AG09309 (cell line): ENCODE measurements around the gene PHKG2.
"Not testable (repeated sequence)": the region's sequence is repeated elsewhere in the genome, so short reads cannot be mapped to it uniquely, and the experiment has no call there.

Source experiments
- DNase-seq: peaks from one replicate; pipeline ENCODE4 v3.0.0-alpha.2; 2010; ENCODE audit warnings: low read depth
- H3K4me3 ChIP-seq: 2 replicates; pipeline ENCODE4 v1.5.1; 2011; ENCODE audit warnings: mild to moderate bottlenecking, low read depth, low read length, moderate library complexity; ENCODE audit not compliant: control insufficient read depth
- TF ChIP-seq, protein P1 (sequence below): IDR thresholded peaks from 2 replicates; pipeline ENCODE4 v1.5.1; 2011; ENCODE audit warnings: mild to moderate bottlenecking, low read depth, low read length, inconsistent platforms; ENCODE audit not compliant: insufficient read depth, control insufficient read depth; ENCODE audit errors: missing control alignments

PHKG2 gene, protein sequence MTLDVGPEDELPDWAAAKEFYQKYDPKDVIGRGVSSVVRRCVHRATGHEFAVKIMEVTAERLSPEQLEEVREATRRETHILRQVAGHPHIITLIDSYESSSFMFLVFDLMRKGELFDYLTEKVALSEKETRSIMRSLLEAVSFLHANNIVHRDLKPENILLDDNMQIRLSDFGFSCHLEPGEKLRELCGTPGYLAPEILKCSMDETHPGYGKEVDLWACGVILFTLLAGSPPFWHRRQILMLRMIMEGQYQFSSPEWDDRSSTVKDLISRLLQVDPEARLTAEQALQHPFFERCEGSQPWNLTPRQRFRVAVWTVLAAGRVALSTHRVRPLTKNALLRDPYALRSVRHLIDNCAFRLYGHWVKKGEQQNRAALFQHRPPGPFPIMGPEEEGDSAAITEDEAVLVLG

DNA sequence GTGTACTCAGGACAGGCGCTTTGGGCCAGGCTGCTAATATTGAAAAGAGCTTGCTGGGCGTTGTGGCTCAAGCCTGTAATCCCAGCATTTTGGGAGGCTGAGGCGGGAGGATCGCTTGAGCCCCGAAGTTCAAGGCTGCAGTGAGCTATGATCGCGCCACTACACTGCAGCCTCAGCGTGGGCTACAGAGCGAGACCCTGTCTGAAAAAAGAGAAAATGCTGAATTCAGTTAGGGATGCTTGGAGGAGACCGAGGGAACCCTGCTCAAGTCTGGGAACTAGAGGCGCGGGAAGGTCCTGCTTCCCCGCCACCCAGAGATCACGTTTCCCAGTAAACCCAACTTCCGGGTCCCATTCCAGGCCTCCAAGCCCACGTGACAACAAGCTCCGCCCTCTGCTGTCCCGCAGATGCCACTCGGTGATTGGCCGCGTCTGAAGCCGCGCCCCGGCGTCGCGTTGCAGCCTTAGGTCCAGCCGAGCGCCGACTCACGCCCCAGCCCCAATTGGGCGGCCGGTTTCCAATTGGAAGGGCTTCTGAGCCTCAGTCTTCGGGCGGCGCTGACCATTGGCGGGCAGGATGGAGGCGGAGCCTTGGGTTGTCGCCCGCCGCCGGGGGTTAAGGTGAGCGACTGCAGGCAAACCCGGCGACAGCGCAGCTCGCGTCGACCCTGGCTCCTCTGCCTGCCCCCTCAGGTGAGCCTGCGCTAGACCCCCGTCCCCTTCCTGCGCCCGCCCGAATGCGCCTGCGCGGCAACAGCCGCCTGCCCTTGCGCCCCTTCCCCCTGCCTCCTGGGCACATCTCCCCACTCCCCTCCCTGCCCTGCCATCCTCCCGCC, at the start of gene PHKG2:
PHKG2 (plus strand) TSS at position 627 of the 835 bp plus-strand sequence. CDS start 396 bp downstream, outside the sequence.
- DNase-seq = peak; percentile 91
- H3K4me3 ChIP-seq = peak within 1 kb of the TSS; percentile 58
- TF ChIP-seq, protein P1, sequence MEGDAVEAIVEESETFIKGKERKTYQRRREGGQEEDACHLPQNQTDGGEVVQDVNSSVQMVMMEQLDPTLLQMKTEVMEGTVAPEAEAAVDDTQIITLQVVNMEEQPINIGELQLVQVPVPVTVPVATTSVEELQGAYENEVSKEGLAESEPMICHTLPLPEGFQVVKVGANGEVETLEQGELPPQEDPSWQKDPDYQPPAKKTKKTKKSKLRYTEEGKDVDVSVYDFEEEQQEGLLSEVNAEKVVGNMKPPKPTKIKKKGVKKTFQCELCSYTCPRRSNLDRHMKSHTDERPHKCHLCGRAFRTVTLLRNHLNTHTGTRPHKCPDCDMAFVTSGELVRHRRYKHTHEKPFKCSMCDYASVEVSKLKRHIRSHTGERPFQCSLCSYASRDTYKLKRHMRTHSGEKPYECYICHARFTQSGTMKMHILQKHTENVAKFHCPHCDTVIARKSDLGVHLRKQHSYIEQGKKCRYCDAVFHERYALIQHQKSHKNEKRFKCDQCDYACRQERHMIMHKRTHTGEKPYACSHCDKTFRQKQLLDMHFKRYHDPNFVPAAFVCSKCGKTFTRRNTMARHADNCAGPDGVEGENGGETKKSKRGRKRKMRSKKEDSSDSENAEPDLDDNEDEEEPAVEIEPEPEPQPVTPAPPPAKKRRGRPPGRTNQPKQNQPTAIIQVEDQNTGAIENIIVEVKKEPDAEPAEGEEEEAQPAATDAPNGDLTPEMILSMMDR = no peak

DNA sequence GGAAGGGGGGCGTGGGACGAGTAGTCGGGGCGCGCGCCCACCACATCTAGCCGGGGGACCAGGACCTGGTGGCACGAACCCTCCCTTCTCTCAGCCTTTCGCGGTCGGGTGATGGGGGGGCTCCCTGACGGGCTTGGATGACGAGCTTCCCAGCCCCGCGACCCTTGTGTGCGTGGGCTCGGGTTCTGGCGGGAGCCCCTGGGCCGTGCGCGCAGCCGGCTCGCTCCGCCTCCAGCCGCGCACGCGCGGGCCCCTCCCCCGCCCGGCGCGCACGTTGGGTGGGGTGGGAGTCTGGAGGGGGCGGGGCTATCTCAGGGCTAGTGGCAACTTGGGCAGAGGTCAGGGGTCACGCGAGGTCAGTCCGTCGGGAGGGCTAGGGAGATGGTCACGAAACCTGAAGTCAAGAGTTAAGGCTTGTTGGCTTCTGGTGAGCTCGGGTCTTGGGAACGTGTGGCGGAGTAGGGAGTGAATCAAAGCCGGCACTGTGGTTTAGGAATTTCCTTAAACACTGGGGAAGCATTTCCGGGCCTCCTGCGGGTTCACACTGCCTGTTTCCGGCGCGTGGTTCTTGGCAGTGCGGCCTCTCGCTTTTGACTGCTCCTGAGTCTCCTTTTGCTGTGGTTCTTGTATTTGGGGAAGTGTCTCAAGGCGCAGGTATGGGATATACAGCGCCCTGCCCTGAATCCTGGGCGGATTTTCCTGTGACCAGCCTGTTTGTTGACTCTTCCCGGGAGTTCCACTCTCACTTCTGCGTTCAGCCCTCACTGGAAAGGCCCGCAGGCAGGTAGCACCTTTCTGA, 49.2 kb upstream of the PHKG2 start, which contains the start of gene SRCAP:
SRCAP (plus strand) TSS at position 356 of the 799 bp plus-strand sequence. CDS start 1,654 bp downstream, outside the sequence.
- no peak for DNase-seq
- H3K4me3 ChIP-seq = peak within 1 kb of the TSS; percentile 82
- TF ChIP-seq, protein P1 = no peak

DNA sequence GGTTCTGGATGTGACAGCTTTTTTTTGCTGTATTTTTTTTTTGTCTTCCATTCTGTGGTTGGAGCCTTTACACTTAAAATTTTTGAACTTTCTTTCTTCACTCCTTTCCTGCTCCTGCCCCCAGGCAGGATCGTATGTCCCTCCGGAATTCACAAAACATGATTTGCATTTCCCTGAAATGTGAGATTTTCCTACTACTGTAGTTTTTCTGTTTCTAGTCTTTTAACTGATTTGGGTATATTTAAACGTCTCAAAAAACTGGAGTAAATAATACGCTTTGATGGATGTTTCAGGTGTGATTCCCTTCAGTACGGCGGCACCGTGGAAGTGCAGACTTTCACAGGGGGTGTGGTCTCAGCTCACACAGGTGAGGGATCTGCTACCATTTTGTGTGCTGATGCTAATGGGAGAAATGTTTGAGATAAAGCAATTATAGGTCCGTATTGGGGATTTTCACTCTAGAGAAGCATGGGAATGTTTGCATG, 48.6 kb upstream of the PHKG2 start:
- DNase-seq = no peak
- peak overlapping the region; percentile 82 for H3K4me3 ChIP-seq

DNA sequence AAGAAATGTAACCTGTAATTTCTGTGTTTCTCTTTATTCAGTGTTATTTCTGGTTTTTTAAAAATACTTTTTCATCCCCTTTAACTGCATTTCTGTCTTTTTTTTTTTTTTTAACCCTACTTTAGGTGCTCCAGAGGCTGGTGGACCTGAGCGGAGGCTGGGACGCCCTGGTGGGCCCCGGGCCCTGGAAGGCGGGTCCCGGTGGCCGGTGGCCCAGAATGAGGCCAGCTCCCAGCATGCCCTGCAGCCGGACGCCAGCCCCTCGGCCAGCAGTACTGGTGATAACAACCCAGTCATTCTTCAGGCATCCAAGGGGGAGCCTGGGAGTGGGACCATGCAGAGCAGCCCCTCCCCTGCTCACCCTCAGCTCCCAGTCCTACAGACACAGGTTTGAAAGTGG, 47.7 kb upstream of the PHKG2 start:
- DNase-seq = no peak
- H3K4me3 ChIP-seq = no peak overlapping the region
- TF ChIP-seq, protein P1 = no peak

More for the DNA sequence above, 48.6 kb upstream of the PHKG2 start:
- TF ChIP-seq, protein P1 = no peak

DNA sequence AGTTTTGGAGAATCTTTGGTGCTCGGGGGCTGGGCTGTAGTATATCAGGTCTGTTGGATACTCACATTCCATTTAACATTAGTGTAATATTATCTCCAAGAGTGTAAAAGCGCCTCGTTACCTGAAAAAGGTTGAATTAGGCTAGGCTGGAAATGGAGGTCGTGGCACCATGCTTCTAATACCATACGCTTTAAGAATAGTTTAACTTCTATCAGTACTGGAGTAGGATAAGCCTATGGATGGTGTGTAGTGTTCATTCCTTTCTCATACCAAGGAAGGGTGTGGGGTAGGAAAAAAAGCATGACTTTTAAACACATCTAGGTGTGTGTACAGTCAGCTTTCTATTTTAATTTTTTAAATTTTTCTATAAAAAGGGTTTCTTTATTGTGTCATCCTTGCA, 47.3 kb upstream of the PHKG2 start:
- no peak overlapping the region for H3K4me3 ChIP-seq
- no peak for DNase-seq
- TF ChIP-seq, protein P1 = no peak

DNA sequence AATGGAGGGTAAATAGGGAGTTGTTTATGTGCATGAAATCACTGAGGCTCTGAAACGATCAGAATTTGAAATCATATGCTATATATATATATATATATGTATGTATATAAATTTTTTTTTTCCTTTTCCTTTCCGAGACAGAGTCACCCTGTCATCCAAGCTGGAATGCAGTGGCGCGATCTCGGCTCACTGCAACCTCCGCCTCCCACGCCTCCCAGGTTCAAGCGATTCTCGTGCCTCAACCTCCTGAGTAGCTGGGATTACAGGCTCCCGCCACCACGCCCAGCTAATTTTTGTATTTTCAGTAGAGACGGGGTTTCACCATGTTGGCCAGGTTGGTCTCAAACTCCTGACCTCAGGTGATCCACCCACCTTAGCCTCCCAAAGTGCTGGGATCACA, 45.2 kb upstream of the PHKG2 start:
- not testable (repeated sequence) for H3K4me3 ChIP-seq, DNase-seq
